SK-N-SH (cell line): Measurements from ENCODE around the gene PCP2.

Experiments used
- ELF1 ChIP-seq: IDR thresholded peaks from 2 replicates; pipeline ENCODE4 v1.4.0; 2012
- NFIC ChIP-seq: IDR thresholded peaks from 2 replicates; pipeline ENCODE4 v1.4.0; 2012; ENCODE audit warnings: borderline replicate concordance
- POLR2AphosphoS5 ChIP-seq: IDR thresholded peaks from 2 replicates; pipeline ENCODE4 v1.6.1; 2012; ENCODE audit warnings: low read depth, low read length

DNA sequence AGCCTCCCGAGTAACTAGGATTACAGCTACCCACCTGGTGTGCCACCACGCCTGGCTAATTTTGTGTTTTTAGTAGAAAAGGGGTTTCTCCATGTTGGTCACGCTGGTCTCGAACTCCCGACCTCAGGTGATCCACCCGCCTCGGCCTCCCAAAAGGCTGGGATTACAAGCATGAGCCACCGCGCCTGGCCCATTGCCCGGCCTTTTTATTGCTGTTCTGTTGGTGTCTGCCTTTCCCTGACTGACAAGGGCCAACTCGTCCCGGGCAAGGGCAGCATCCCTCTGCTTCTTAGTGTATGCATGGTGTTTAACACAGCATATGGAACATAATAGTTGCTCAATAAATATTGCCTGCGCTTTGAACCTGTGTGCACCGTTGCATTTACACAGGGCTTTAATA, 29.1 kb upstream of the PCP2 start:
- TF ChIP-seq NFIC (no peak), POLR2AphosphoS5 (no peak), ELF1 (no peak)
